ENCODE measurements around the gene SPHK1.

Gene SPHK1

GRCh38 chr17:76363107-76363842 is 21.1 kb upstream of the SPHK1 start:
- no peak for DNase-seq (ENCODE audit: low spot score)

- no peak for DNase-seq (ENCODE audit: low spot score)
These were observed 19.0 kb upstream of the SPHK1 start for GRCh38 chr17:76365256-76365903.

DNA sequence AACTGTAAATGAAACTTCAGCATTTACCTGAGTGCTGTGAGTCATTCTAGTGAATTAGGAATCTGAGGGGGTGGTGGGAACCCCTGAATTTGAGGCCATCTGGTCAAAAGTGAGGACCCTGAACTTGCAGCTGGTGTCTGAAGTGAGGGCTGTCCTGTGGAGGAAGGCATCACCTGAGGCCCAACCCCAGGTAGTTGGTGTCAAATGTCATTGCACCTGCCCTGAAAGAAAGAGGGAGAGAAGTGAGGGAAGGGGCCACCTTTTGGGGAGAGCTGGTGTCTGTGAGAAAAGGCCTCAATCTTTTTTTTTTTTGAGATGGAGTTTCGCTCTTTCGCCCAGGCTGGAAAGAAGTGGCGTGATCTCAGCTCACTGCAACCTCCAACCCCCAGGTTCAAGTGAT is 18.2 kb upstream of the SPHK1 start:
- DNase-seq (ENCODE audit: low spot score), result no peak

GRCh38 chr17:76367642-76368041 is 16.8 kb upstream of the SPHK1 start:
- no peak for DNase-seq (ENCODE audit: low spot score)

- DNase-seq (ENCODE audit: low spot score), result no peak
These were observed 15.9 kb upstream of the SPHK1 start for GRCh38 chr17:76368545-76368944.

- DNase-seq (ENCODE audit: low spot score), result no peak
These were observed 15.0 kb upstream of the SPHK1 start for GRCh38 chr17:76369379-76369778.

DNA sequence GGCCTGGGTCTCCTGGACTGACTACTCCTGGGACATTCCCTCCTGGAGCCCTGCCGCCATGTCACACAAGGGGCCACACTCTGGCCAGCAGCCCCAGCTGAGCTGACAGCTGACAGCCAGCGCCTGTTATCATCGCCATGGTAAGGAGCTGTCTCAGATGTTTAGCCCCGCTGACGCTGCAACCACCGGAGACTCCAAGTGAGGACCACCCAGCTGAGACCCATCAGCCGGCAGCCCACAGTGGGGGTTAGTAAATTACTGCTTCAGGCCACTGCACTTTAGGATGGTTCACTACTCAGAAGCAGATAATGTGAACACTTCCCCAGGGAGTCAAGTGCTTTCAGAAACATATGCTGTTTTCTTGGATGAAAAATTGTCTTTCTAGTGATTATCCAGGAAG is 14.6 kb upstream of the SPHK1 start:
- DNase-seq (ENCODE audit: low spot score), result no peak

GRCh38 chr17:76370261-76370993 is 14.0 kb upstream of the SPHK1 start:
- DNase-seq (ENCODE audit: low spot score), result no peak

DNA sequence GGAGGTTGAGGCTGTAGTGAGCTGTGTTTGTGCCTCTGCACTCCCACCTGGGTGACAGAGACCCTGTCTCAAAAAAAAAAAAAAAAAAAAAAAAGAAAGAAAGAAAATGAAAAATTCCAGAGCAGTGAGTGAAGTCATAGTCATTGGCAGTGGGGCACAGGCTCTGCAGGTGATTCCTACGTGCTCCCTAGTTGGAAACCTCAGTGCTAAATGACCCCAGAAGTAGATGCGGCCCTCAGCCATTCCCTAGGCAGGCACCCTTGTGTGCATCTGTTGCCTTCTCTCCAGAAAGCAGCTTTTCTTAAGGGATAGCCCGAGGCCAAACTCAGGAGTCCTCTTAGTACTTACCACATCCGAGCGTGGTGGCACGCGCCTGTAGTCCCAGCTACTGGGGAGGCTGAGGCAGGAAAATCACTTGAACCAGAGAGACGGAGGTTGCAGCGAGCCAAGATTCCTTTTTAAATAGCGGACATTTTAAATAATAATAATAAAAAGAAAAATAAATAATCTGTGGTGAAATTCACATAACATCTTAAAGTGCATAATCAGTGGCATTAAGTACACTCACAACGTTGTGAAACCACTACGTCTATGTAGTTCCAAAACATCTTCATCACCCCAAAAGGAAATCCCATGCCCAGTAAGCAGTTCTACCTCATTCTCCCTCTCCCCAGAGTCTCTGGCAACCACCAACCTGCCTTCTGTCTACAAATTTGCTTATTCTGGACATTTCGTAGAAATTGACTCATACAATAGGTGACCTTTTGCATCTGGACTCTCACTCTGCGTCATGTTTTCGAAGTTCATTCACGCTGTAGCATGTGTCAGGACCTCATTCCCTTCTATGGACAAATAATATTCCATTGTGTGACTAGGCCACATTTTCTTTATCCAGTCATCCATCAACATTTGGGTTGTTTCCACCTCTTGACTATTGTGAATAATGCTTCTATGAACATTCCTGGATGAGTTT is 12.5 kb upstream of the SPHK1 start:
- DNase-seq (ENCODE audit: low spot score), result no peak

GRCh38 chr17:76376318-76377133 is 7.9 kb upstream of the SPHK1 start:
- no peak for DNase-seq (ENCODE audit: low spot score)

DNA sequence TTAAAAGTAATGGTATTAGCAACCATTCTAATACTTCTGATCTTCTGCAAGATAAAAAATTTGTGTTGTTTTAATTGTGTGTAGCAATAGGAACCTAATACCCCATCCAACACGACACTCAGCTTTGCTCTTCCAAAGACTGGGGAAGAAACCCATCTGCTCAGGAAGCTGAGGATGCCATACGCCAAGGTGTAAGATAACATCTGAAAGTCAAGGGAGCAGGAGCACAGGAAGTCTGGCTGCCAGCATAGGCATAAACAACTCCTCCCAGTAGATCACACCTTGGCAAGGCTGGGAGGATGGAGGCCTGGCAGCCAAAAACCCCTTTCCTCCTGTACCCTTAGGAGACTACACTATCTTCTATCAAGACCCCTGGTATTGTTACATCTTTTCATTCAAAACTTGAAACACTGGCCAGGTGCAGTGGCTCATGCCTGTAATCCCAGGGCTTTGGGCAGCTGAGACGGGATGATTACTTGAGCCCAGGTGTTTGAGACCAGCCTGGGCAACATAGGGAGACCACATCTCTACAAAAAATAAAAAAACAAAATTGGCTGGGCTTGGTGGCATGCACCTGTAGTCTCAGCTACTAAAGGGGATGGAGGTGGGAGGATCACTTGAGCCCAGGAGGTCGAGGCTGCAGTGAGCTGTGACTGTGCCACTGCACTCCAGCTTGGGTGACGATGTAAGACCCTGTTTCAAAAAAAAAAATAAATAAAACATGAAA is 5.7 kb upstream of the SPHK1 start:
- no peak for DNase-seq (ENCODE audit: low spot score)

- DNase-seq (ENCODE audit: low spot score), result no peak
These were observed 5.2 kb upstream of the SPHK1 start for GRCh38 chr17:76379275-76379641.

GRCh38 chr17:76379646-76380376 is 4.6 kb upstream of the SPHK1 start:
- no peak for DNase-seq (ENCODE audit: low spot score)

DNA sequence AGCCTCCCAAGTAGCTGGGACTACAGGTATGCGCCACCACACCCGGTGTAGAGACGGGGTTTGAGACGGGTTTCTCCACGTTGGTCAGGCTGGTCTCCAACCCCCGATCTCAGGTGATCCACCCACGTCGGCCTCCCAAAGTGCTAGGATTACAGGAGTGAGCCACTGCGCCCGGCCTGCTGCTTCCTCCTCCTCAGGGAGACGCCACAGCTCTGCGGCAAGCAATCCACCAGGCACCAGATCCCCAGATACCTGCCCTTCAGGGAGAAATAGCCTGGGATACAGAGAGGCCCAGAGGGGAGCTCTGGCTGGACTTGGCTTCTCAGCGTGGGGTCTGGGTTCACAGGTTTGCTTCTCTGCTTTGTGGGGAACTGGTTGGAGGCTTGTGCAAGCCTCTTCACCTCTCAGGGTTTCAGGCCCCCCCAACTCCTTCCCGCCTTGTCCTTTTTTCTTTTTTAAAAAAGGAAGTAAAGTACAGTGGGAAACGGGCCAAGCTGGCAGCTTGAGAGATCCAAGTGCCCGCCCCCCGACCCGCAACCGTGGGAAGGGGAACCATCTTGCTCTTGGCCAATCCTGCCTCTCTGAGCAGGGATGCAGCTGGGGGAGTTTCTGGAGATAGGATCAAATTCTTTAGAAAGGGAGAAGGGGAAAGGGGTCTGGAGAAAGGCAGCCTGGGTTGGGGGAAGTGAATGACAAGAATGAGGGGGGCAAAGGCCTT is 2.6 kb upstream of the SPHK1 start:
- DNase-seq (ENCODE audit: low spot score), result no peak

GRCh38 chr17:76382351-76382802 is 2.0 kb upstream of the SPHK1 start:
- DNase-seq (ENCODE audit: low spot score), result no peak

DNA sequence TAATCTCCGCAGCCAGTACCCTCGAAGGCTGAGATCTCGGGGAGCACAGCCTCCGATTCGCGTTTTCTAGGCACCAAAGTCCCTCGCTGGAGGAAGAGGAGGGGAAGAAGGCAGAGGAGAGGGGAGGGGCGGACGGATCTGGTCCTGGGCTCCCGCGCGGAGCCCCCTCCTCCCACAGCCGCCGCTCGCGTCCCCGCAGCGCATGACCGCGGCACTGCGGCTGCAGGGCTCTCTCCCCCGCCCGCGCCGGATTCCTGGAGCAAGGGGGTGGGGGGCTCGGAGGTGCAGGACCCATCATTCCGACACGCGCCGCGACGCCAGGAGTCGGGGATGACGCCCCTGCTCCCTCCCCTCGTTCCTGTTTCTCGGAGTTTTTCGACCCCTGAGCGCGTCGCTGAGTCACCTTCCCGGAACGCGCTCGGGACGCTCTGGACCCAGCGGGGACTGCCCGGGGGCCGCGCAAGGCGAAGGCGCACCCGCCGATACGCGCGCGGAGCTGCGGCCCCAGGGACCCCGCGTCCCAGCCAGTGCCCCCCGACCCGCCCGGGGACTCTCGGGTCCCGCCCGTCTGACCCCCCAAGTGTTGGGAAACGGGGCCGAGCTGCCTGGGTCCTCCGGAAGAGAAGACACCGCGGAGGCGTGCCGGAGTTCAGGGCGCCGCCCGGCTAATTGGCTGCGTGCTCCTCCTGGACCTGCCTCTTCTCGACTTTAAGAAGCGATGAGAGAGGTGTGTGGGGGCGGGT is 1.4 kb upstream of the SPHK1 start:
- no peak for DNase-seq (ENCODE audit: low spot score)

DNA sequence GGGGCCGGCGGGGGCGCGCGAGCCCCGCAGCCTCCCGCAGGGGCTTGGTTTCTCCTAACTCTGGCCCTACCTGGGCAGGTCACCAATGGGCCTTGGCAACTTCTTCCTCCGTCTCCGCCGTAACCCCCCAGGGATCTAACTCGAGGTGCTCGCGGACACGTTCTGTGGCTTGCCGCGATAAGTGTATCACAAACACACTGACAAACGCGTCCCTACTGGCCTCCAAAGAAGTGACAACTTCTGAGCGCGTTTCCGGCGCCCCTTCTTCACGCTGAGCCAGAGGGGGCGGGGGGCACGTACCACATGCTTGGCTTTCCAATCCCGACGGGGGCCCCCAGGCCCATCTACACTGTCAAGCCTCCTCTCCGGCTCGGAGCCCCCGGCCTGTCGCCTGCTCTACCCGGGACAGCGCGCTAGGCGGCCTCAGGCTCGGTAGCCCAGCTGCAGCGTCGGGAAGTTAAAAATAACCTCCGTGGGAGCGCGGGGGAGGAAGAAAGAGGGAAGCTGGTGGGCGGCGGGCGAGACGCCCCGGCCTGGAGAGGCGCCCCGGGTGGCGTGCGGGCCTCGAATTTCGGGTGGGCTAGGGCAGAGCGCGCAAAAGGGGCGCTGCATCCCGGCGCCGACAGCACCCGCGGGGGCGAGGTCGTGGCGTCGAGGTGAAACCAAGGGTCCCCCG is 725 bp upstream of the SPHK1 start:
- DNase-seq (ENCODE audit: low spot score), result no peak

All from globus pallidus (tissue), 1 donor.